ENCODE results near the gene MRPL34. TPM values are rescaled to one million over a fixed set of nuclear protein-coding genes. Genes with fewer than 3 reads are reported as not detected.
A peak's percentile ranks its signal among the peaks of the same experiment; 100 is the strongest.

MRPL34 gene
- total RNA-seq, 1 experiment from 2014 or later = 19.0 TPM

- no peak for DNase-seq (ENCODE audit: low spot score)
- in situ Hi-C loops (cut with HindIII; ENCODE audit: low sequenced_read_pairs) = no loop called here
Observed at GRCh38 chr19:17335575-17335974, 29.9 kb downstream of the MRPL34 start.

GRCh38 chr19:17336872-17337674 is 31.4 kb downstream of the MRPL34 start, which contains the start of gene GTPBP3:
Gene GTPBP3 (plus strand): TSS chr19:17337553. CDS start chr19:17337612, 59 bp downstream.
- DNase-seq (ENCODE audit: low spot score) = peak; percentile 100
- in situ Hi-C loops (cut with HindIII; ENCODE audit: low sequenced_read_pairs) = no loop called here

GRCh38 chr19:17337675-17338432 is 32.2 kb downstream of the MRPL34 start:
- DNase-seq (ENCODE audit: low spot score) = no peak
- in situ Hi-C loops (cut with HindIII; ENCODE audit: low sequenced_read_pairs) = no loop called here

- DNase-seq (ENCODE audit: low spot score) = no peak
- in situ Hi-C loops (cut with HindIII; ENCODE audit: low sequenced_read_pairs) = no loop called here
Observed at GRCh38 chr19:17338433-17339078, 32.9 kb downstream of the MRPL34 start.

- in situ Hi-C loops (cut with HindIII; ENCODE audit: low sequenced_read_pairs) = no loop called here
- no peak for DNase-seq (ENCODE audit: low spot score)
Observed at GRCh38 chr19:17339088-17339741, 33.5 kb downstream of the MRPL34 start.

- DNase-seq (ENCODE audit: low spot score) = peak; percentile 28
- in situ Hi-C loops (cut with HindIII; ENCODE audit: low sequenced_read_pairs) = no loop called here
Observed at GRCh38 chr19:17340302-17340870, 34.7 kb downstream of the MRPL34 start.

- in situ Hi-C loops (cut with HindIII; ENCODE audit: low sequenced_read_pairs) = no loop called here
- DNase-seq (ENCODE audit: low spot score) = no peak
Observed at GRCh38 chr19:17340871-17341357, 35.2 kb downstream of the MRPL34 start.

GRCh38 chr19:17341386-17341785 is 35.7 kb downstream of the MRPL34 start:
- in situ Hi-C loops (cut with HindIII; ENCODE audit: low sequenced_read_pairs) = no loop called here
- no peak for DNase-seq (ENCODE audit: low spot score)

GRCh38 chr19:17341845-17342244 is 36.2 kb downstream of the MRPL34 start:
- in situ Hi-C loops (cut with HindIII; ENCODE audit: low sequenced_read_pairs) = no loop called here
- DNase-seq (ENCODE audit: low spot score) = no peak

GRCh38 chr19:17346109-17346671 is 40.5 kb downstream of the MRPL34 start:
- peak; percentile 69 for DNase-seq (ENCODE audit: low spot score)
- in situ Hi-C loops (cut with HindIII; ENCODE audit: low sequenced_read_pairs) = no loop called here

- in situ Hi-C loops (cut with HindIII; ENCODE audit: low sequenced_read_pairs) = no loop called here
- no peak for DNase-seq (ENCODE audit: low spot score)
Observed at GRCh38 chr19:17347361-17347760, 41.7 kb downstream of the MRPL34 start.

- in situ Hi-C loops (cut with HindIII; ENCODE audit: low sequenced_read_pairs) = no loop called here
- DNase-seq (ENCODE audit: low spot score) = no peak
Observed at GRCh38 chr19:17347877-17348276, 42.2 kb downstream of the MRPL34 start.

GRCh38 chr19:17348700-17349099 is 43.0 kb downstream of the MRPL34 start:
- DNase-seq (ENCODE audit: low spot score) = no peak
- in situ Hi-C loops (cut with HindIII; ENCODE audit: low sequenced_read_pairs) = no loop called here

- in situ Hi-C loops (cut with HindIII; ENCODE audit: low sequenced_read_pairs) = no loop called here
- DNase-seq (ENCODE audit: low spot score) = no peak
Observed at GRCh38 chr19:17351815-17352435, 46.3 kb downstream of the MRPL34 start.

GRCh38 chr19:17352608-17353280 is 47.1 kb downstream of the MRPL34 start:
- no peak for DNase-seq (ENCODE audit: low spot score)
- in situ Hi-C loops (cut with HindIII; ENCODE audit: low sequenced_read_pairs) = no loop called here

GRCh38 chr19:17353386-17353785 is 47.7 kb downstream of the MRPL34 start:
- DNase-seq (ENCODE audit: low spot score) = no peak
- in situ Hi-C loops (cut with HindIII; ENCODE audit: low sequenced_read_pairs) = no loop called here

All from G401 (cell line).